Natural killer cell (primary cell): ENCODE measurements around the gene LRIG1. TPM values are rescaled to one million over a fixed set of nuclear protein-coding genes. Genes with fewer than 3 reads are reported as not detected.

Experiments
- ATAC-seq, 3 donors: fragments of 150-1000 bp in 2 of 3; fragments of 200-7000 bp in 1 of 3; cut with Tn5 transposase; 1 replicate in 1 of 3; 2 replicates in 2 of 3; pipeline ENCODE4 v1.10.0; 2021; ENCODE audit warnings: mild to moderate bottlenecking in 2 of 3, moderate library complexity in 2 of 3
- DNase-seq, 2 donors: peaks; one replicate each; pipeline versions ENCODE4 v3.0.0 to v3.0.0-alpha.2; 2013 to 2021; ENCODE audit warnings: mixed read lengths in 1 of 2
- H3K27ac ChIP-seq: one replicate; pipeline ENCODE4 v1.5.1; 2013; ENCODE audit warnings: mild to moderate bottlenecking, low read length
- H3K27me3 ChIP-seq: one replicate; pipeline ENCODE4 v1.6.1; 2013; ENCODE audit warnings: low read length; ENCODE audit not compliant: control insufficient read depth, insufficient read depth
- H3K36me3 ChIP-seq: one replicate; pipeline ENCODE4 v1.6.1; 2013; ENCODE audit warnings: low read length; ENCODE audit not compliant: control insufficient read depth, insufficient read depth
- H3K4me1 ChIP-seq: one replicate; pipeline ENCODE4 v1.6.1; 2013; ENCODE audit warnings: low read length; ENCODE audit not compliant: control insufficient read depth, insufficient read depth
- H3K4me3 ChIP-seq: one replicate; pipeline ENCODE4 v1.5.1; 2013; ENCODE audit warnings: low read length
- H3K9me3 ChIP-seq: one replicate; pipeline ENCODE4 v1.6.1; 2013; ENCODE audit warnings: low read length; ENCODE audit not compliant: control insufficient read depth, insufficient read depth
- H3K27ac Mint-ChIP-seq, 2 donors: one replicate each; pipeline ENCODE4 v1.8.0; 2022; ENCODE audit warnings: mild to moderate bottlenecking in 2 of 2, mixed read lengths in 2 of 2, moderate library complexity in 1 of 2
- H3K27me3 Mint-ChIP-seq, 2 donors: one replicate each; pipeline ENCODE4 v1.8.0; 2022; ENCODE audit warnings: low read depth in 2 of 2, mixed read lengths in 2 of 2
- H3K36me3 Mint-ChIP-seq: one replicate; pipeline ENCODE4 v1.8.0; 2022; ENCODE audit warnings: mixed read lengths
- H3K4me1 Mint-ChIP-seq, 2 donors: one replicate each; pipeline ENCODE4 v1.8.0; 2022; ENCODE audit warnings: mixed read lengths in 2 of 2
- H3K4me3 Mint-ChIP-seq: one replicate; pipeline ENCODE4 v1.8.0; 2022; ENCODE audit warnings: mild to moderate bottlenecking, moderate library complexity, mixed read lengths
- H3K9me3 Mint-ChIP-seq, 2 donors: one replicate each; pipeline ENCODE4 v1.8.0; 2022; ENCODE audit warnings: mixed read lengths in 2 of 2
- WGBS: methylation state at CpG from one replicate; pipeline ENCODE4 v1.1.7; 2013; ENCODE audit warnings: missing lambda C conversion rate; ENCODE audit not compliant: insufficient coverage; 5-methylcytosine and 5-hydroxymethylcytosine counted together
- intact Hi-C: fragments of 100-400 bp; cut with micrococcal nuclease; formaldehyde crosslinking; loops from one replicate; pipeline ENCODE4 v1.14.2; 2022
- total RNA-seq, 4 donors: library from RNA; stranded (reverse); fragments of 120-200 nt in 1 of 4; gene quantifications; one replicate each; pipeline versions ENCODE4 v1.2.3 to v1.2.4, GENCODE V29; 2013 to 2022
- TF ChIP-seq, protein P1 (sequence below): fragments of 200-600 bp; IDR thresholded peaks from one replicate; pipeline ENCODE4 v1.8.0; 2022; ENCODE audit warnings: antibody characterized with exemption

Gene LRIG1
- total RNA-seq, 3 donors from 2014 or later (not counting 1 experiment from before 2014, with no cell fraction given), result 5.5 to 10.6 (median 8.5) TPM

DNA sequence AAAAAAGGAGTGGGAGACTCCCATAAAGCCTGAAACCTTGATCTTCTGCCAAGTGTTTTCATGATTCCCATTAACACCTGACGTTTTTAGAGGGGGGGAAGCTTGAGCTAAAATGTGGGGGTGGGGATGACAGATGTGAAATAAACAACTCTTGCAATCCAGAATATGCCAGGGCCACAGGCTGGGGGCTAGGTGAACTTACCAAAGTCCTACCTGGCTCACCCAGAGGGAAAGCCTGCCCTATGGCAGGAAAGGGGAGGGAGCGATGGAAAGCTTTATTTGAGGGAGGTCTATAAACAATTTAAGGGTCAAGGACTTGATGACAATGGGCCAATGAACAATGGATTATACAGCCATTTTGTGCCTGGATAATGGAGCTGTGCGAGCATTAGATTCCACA, 108.3 kb downstream of the LRIG1 start:
- no peaks in the 10 kb centered on the region for H3K36me3 Mint-ChIP-seq
- H3K4me3 Mint-ChIP-seq, result peak overlapping the region; percentile 29
- no peaks in the 10 kb centered on the region for H3K9me3 ChIP-seq
- no peak overlapping the region for H3K4me3 ChIP-seq
- H3K27me3 Mint-ChIP-seq, result no peaks in the 10 kb centered on the region
- TF ChIP-seq, protein P1, sequence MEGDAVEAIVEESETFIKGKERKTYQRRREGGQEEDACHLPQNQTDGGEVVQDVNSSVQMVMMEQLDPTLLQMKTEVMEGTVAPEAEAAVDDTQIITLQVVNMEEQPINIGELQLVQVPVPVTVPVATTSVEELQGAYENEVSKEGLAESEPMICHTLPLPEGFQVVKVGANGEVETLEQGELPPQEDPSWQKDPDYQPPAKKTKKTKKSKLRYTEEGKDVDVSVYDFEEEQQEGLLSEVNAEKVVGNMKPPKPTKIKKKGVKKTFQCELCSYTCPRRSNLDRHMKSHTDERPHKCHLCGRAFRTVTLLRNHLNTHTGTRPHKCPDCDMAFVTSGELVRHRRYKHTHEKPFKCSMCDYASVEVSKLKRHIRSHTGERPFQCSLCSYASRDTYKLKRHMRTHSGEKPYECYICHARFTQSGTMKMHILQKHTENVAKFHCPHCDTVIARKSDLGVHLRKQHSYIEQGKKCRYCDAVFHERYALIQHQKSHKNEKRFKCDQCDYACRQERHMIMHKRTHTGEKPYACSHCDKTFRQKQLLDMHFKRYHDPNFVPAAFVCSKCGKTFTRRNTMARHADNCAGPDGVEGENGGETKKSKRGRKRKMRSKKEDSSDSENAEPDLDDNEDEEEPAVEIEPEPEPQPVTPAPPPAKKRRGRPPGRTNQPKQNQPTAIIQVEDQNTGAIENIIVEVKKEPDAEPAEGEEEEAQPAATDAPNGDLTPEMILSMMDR, result no peak
- H3K27ac ChIP-seq, result no peak overlapping the region
- H3K4me1 ChIP-seq, result peaks cover 28% of the 10 kb centered on the region
- H3K27ac Mint-ChIP-seq, result peak overlapping the region; percentile 21 to 83
- DNase-seq (no peak), ATAC-seq (no peak)
- peaks cover 0 to 2% of the 10 kb centered on the region in 2 donors for H3K9me3 Mint-ChIP-seq
- H3K27me3 ChIP-seq, result no peaks in the 10 kb centered on the region
- no peaks in the 10 kb centered on the region for H3K36me3 ChIP-seq
- H3K4me1 Mint-ChIP-seq, result peaks cover 30 to 35% of the 10 kb centered on the region in 2 donors
- 95% methylated on average over 3 of the region's 3 CpGs for WGBS
- intact Hi-C loops, result no loop called here

DNA sequence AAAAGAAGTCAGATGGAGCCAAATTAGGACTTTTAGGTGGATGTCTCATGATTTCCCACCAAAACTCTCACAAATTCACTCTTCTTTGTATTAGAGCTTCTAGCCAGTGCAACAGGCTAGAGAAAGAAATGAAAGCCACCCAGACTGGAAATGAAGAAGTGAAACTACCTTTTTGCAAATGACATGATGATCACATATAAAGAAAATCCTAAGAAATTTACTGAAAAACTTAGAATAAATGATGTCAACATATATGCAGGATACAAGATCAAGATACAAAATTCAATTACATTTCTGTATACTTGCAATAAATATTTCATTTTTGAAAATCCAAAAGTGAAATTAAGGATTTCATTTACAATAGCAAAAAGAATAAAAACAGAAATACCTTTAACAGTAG, 110.8 kb downstream of the LRIG1 start:
- Mint-ChIP-seq H3K9me3 (peaks cover 0 to 2% of the 10 kb centered on the region in 2 donors), H3K36me3 (no peaks in the 10 kb centered on the region), H3K27ac (peak overlapping the region in 1 of 2 donors; percentile 21), H3K4me3 (no peak overlapping the region), H3K27me3 (no peaks in the 10 kb centered on the region), H3K4me1 (peaks cover 31 to 34% of the 10 kb centered on the region in 2 donors)
- intact Hi-C loops, result no loop called here
- ATAC-seq (no peak), DNase-seq (no peak)
- H3K4me3 ChIP-seq, result no peak overlapping the region
- H3K36me3 ChIP-seq, result peaks cover 8% of the 10 kb centered on the region
- H3K27ac ChIP-seq, result no peak overlapping the region
- TF ChIP-seq, protein P1, result no peak
- H3K27me3 ChIP-seq, result no peaks in the 10 kb centered on the region
- H3K9me3 ChIP-seq, result peaks cover 3% of the 10 kb centered on the region
- peaks cover 43% of the 10 kb centered on the region for H3K4me1 ChIP-seq

GRCh38 chr3:66386925-66387650, 113.7 kb downstream of the LRIG1 start:
- no peak overlapping the region for H3K4me3 Mint-ChIP-seq
- H3K4me1 Mint-ChIP-seq, result peaks cover 3 to 10% of the 10 kb centered on the region in 2 donors
- peak overlapping the region; percentile 30 for H3K27ac ChIP-seq
- H3K27ac Mint-ChIP-seq, result no peak overlapping the region
- TF ChIP-seq, protein P1, result no peak
- peaks cover 16% of the 10 kb centered on the region for H3K4me1 ChIP-seq
- H3K36me3 ChIP-seq, result peaks cover 36% of the 10 kb centered on the region
- peaks cover 5% of the 10 kb centered on the region for H3K9me3 ChIP-seq
- no peak for ATAC-seq
- no peaks in the 10 kb centered on the region for H3K36me3 Mint-ChIP-seq
- no peak for DNase-seq
- H3K27me3 ChIP-seq, result no peaks in the 10 kb centered on the region
- no peak overlapping the region for H3K4me3 ChIP-seq
- intact Hi-C loops, result no loop called here
- H3K27me3 Mint-ChIP-seq, result no peaks in the 10 kb centered on the region
- H3K9me3 Mint-ChIP-seq, result peaks cover 0 to 2% of the 10 kb centered on the region in 2 donors
- 49% methylated on average over 7 of the region's 7 CpGs for WGBS
